Sciatic nerve (tissue), 2 donors: ENCODE results near the gene GLI3. TPM values are rescaled to one million over a fixed set of nuclear protein-coding genes. Genes with fewer than 3 reads are reported as not detected.

Source experiments
- ATAC-seq: fragments of 200-7000 bp; cut with Tn5 transposase; one replicate; pipeline ENCODE4 v1.9.1; 2020; ENCODE audit warnings: mild to moderate bottlenecking, moderate library complexity
- DNase-seq: peaks from one replicate; pipeline ENCODE4 v3.0.0-alpha.2; 2020; ENCODE audit warnings: low spot score
- intact Hi-C: fragments of 100-400 bp; cut with DNase I; formaldehyde crosslinking; loops from one replicate; pipeline ENCODE4 v1.14.2; 2022
- total RNA-seq: library from RNA; stranded (reverse); fragmentation: NEBNext Ultra II Directional; extraction: Animal tissue kit (Norgen Biotek cat#: 25700); gene quantifications from one replicate; pipeline ENCODE4 v1.2.1, GENCODE V29; 2021
- donor health status: DM: no; HTN: no; CAD: no.
- donor health status: DM: no; HTN: no; CAD: no.

Gene GLI3
- total RNA-seq, 1 donor from 2014 or later, result 33.8 TPM

DNA sequence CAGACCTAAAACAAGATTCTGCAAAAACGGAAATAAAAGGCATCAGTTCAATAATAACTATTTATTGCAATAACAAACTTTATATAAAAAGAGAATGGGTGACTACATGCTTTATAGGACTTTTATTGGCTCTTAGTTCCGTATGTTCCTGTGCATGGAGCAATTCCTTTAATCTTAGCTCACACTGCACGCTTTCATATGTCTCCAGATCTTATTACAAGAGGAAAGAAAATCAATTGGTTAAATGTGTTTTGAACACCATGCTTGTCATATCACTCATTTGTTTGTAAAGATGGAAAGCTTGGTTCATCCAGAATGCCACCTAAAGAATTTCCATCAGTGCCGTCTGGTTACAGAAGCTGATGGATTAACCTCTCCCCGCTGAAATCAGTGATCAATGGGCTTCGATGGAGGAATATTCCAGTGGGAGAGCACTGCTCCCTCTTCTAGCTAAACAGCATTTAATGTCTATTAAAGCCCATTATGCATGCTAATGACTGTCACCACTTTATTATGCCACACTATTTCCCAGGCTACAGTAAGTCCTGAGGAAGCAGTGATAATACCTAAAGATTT lies 210.3 kb downstream of the GLI3 start:
- intact Hi-C loops, result no loop called here
- ATAC-seq (no peak), DNase-seq (no peak)

DNA sequence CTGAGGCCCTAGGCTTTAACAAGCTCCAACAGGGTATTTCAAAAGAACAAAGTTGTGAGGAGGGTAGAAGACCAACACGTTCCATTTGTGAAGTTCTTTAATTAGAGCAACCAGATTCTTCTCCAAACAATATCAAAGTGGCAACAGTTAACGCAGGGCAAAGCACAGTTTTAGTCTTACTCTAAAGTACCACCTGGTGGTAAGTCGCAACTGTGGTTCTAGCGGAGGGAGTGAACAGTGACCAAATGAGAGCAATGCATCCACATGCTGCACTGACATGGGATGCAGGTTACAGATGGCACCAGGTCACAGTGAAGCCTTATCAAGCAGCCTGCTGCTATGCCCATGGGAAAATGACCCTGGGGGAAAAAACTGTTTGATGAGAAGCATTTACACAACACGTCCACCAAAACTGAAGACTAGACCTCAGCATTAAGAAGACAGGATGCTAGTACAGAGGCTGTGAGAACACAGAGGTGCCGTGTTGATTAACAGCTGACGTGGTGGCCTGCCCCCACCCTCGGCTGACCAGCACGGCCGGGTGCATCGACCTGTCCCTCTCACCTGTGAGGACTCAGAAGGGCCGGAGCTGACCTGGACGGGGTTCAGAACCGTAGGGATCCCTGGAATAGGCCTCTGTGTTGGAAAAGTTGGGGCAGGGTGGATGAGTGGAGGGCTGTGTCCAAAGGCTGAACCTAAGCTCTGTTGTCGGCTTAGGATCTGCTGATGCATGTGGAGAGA lies 211.2 kb downstream of the GLI3 start:
- DNase-seq (no peak), ATAC-seq (no peak)
- intact Hi-C loops, result no loop called here

DNA sequence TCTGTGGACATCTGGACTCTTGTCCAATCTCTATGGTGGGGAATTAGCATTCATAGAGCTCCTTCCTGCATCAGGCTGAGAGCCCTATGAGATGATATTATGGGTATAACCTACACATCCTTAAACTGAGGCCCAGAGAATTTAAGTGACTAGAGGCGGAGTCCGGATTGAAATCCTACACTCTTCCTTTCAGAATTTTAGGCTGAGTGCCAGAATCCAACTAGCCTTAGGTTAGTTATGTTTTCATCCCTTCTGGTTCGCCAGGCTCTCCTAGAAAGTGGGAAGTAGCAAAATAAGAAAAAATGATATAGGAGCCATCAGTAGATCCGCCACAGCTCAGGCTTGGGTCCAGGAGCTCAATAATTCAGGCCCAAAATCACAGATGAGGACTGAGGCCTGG lies 212.5 kb downstream of the GLI3 start:
- intact Hi-C loops, result no loop called here
- ATAC-seq (no peak), DNase-seq (no peak)

DNA sequence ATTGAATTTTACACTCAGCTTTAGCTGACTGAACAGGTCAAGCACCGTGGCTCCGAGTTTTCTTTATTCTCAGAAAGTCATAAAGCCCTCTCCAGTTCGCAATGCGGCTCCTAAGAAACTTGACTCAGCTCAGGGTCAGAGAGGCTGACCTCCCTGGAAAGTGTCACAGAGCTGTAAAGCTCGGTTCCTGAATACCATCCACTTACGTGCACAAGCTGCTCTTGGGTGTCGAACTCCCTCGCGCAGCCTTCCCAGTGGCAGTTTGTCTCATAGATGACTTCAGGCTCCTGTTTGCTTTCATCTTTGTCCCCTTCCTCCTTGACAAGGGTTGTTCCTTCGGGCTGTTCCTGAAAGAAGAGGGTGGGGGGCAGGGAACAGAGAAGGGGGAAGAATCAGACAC lies 213.7 kb downstream of the GLI3 start:
- no peak for DNase-seq
- ATAC-seq, result no peak
- intact Hi-C loops, result no loop called here

DNA sequence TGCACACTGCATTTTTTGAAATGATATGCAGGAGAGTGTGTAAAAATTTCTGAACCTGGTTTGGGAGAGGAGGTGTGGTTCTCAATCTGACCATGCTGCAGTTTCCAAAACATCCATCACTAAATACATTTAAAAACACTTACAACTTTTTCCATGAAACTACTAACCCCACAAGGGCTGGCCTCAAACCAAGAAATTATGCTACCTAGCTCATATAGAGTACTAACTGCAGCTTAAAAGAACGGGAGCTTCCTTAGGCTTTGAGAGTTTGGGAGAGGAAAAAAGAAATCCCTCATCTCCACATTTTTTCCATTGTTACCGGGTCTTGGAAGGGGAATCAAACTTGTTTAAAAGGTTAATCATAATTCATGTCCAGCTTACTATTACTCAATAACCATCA lies 214.2 kb downstream of the GLI3 start:
- DNase-seq, result no peak
- intact Hi-C loops, result no loop called here
- ATAC-seq, result no peak

GRCh38 chr7:42022056-42022455 lies 215.0 kb downstream of the GLI3 start:
- ATAC-seq, result no peak
- intact Hi-C loops, result no loop called here
- no peak for DNase-seq

GRCh38 chr7:42021631-42022030 lies 215.4 kb downstream of the GLI3 start:
- ATAC-seq, result no peak
- intact Hi-C loops, result no loop called here

GRCh38 chr7:42020061-42020460 lies 216.9 kb downstream of the GLI3 start:
- intact Hi-C loops, result no loop called here
- ATAC-seq (no peak), DNase-seq (no peak)

More at GRCh38 chr7:42021631-42022030, 215.4 kb downstream of the GLI3 start:
- no peak for DNase-seq

GRCh38 chr7:42017349-42017986 lies 219.5 kb downstream of the GLI3 start:
- intact Hi-C loops, result no loop called here
- DNase-seq, result no peak
- peak; percentile 18 for ATAC-seq

DNA sequence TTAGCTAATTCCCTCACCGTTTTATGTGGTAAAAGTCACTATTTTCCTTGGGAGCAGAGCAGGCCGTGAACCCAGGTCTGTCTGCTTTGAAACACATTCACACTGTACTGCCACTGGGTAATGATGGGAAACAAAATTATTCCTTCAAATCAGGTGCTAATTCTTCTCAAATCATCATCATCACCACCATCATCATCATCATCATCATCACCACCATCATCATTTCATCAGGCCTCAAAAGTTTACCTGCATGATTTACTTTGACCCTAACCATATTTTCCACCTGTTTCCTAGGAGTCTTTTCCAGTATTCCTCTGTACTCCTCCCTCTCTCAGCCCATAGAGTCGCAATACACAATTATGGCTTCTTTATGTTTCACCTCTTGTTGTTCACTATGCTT lies 220.5 kb downstream of the GLI3 start:
- intact Hi-C loops, result no loop called here
- no peak for DNase-seq
- no peak for ATAC-seq

DNA sequence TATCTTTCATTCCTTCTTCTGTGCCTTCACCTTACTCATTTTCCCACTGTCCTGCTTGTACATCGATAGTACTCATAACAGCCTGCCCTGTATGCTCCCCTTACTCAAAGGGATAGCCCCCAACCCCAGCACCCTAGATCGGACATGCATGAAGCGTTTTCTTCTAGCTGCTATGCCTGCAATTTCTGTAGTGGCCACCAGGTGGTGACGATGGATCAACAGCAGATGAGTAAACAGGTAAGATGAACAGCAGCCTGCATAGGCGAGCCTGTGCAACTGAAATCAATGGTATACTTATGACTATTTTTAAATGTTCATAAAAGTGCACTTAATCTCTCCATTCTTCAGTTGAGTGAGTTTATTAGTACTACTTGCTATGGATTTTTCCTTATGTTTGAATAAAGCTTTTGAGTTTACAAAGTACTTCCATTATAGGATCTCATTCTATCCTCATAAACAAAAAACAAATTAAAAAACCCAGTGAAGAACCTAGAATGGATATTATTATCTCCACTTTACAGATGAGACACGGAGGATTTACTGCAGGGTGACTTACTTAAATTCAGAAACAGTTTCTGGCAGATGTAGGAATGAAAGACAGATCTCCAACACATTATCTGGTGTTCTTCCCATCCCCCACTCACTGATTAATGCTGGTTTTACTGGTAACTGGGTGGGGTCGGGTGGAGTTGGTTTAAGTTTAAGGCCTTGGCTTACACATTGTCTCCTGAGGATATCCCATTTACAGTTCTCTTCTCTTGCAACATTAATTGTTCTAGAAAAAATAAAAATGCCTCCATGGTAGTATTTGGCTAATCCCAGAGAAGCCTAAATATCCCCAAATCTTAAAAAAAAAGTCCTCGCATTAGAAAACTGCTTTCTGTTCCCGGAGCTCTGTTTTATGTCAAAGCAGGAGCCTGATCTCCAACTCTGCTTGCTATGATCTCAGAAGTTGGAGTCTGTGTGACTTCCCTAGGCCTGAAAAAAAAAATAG lies 222.1 kb downstream of the GLI3 start:
- DNase-seq, result no peak
- intact Hi-C loops, result no loop called here
- peak; percentile 25 for ATAC-seq

DNA sequence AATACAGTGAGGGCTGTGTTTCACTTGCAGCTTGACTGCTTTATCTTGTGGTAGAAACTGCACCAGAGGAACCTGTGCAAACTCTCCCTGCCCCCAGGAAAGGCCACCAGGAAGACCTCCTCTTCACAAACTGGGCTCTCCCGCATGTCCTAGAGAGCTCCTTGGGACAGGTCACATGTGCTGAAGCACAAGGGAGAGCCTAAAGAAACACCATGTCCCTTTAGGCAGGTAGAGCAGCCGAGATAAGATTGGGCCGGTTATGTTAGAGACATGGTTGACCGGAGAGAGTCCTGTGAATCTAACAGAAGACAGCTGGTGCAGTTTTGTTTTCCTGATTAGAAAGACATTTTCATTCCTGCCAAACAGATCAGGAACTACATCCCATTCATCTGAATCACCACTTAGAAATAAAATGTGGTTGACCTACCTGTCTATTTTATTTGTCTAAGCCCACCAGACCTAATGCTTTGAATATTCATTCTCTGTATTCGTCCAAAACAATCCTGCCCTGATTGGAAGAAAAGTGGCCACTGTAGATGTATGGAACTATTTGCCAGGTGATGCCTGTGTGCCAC lies 224.1 kb downstream of the GLI3 start:
- no peak for ATAC-seq
- no peak for DNase-seq
- intact Hi-C loops, result no loop called here

- intact Hi-C loops, result no loop called here
- no peak for ATAC-seq
- DNase-seq, result no peak
These were observed 224.7 kb downstream of the GLI3 start for GRCh38 chr7:42012313-42012712.

GRCh38 chr7:42011846-42012245 lies 225.2 kb downstream of the GLI3 start:
- DNase-seq (no peak), ATAC-seq (no peak)
- intact Hi-C loops, result no loop called here

DNA sequence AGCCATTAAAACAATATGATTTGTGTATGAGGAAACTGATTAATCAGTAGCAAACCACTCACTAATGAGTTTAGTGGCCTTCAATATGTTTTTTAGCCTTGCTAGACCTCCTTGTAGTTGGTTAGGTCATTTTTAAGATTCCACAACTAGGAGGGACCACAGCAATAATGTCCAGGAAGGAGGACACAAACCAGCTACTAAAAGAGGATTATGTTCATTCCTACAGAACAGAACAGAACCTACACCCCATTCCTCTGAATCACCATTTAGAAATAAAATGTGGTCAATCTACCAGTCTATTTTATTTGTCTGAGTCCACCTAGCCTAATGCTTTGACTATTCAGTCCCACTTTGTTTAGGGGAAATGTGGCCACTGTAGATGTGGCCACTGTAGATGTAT lies 226.3 kb downstream of the GLI3 start:
- ATAC-seq (no peak), DNase-seq (no peak)
- intact Hi-C loops, result no loop called here

DNA sequence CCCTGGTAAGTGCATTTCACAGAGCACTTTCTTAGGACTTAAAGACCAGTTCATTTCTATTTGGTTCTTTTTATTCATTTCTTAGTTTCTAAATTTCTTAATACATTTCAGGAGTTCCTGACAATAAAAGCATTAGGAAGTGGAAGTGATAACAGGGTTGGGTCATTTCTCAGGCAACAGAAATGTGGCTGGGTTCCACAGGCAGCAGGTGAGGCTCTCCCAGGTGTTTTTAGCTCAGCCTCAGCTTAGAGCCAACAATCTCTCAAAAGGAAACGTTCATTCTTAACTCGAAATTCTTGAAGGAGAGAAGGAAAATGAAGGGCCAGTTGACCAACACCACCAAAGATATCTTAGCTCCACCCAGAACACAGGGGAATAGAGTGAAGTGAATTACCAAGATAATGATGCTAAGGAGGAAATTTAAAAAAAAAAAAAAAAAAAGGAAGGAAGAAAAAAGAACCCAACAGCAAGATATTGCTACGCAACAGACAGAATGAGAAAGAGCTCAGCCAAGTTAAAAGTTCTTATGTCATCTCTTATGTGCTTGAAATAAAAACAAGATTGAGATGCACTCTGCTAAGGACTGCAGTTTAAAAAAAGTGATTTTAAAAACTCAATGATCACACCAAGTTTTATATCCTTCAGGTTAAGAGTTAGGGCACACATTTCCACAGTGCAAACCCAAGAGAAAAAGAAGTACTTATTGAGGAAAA lies 230.1 kb downstream of the GLI3 start:
- DNase-seq (no peak), ATAC-seq (no peak)
- intact Hi-C loops, result no loop called here

- intact Hi-C loops, result no loop called here
- ATAC-seq, result no peak
- no peak for DNase-seq
These were observed 234.4 kb downstream of the GLI3 start for GRCh38 chr7:42002654-42003053.

- intact Hi-C loops, result no loop called here
- no peak for DNase-seq
- no peak for ATAC-seq
These were observed 237.2 kb downstream of the GLI3 start for GRCh38 chr7:41999736-42000283.
